Bronchial epithelial cell (primary cell): ENCODE results near the gene MRPL28. TPM values are rescaled to one million over a fixed set of nuclear protein-coding genes. Genes with fewer than 3 reads are reported as not detected.

Experiments used
- DNase-seq: peaks from one replicate; pipeline ENCODE4 v3.0.0-alpha.2; 2010; ENCODE audit warnings: low read depth
- FAIRE-seq: peaks from 2 replicates; lab custom pipeline; 2011; peaks lifted over from hg19 to GRCh38; lab: Jason Lieb, UNC
- H3K27me3 ChIP-seq: 2 replicates; pipeline ENCODE4 v1.5.1; 2011; ENCODE audit warnings: low read length; ENCODE audit not compliant: control insufficient read depth, insufficient read depth
- H3K36me3 ChIP-seq: 2 replicates; pipeline ENCODE4 v1.5.1; 2011; ENCODE audit warnings: low read length; ENCODE audit not compliant: control insufficient read depth, insufficient read depth
- H3K4me3 ChIP-seq: 2 replicates; pipeline ENCODE4 v1.5.1; 2011; ENCODE audit warnings: mild to moderate bottlenecking, low read depth, low read length, control low read depth
- CTCF ChIP-seq: IDR thresholded peaks from 2 replicates; pipeline ENCODE4 v1.5.1; 2011; ENCODE audit warnings: mild to moderate bottlenecking, moderate library complexity, low read length, control low read depth, inconsistent platforms; ENCODE audit not compliant: insufficient read depth, severe bottlenecking
- total RNA-seq: library from RNA; depleted of rRNA; stranded (reverse); fragments of >200 nt; gene quantifications from 2 replicates; pipeline ENCODE4 v1.2.1, GENCODE V29; 2014

The MRPL28 gene
- total RNA-seq, 1 donor from 2014 or later = 113 TPM

GRCh38 chr16:376817-377418 is 6.6 kb upstream of the MRPL28 start:
- Histone ChIP-seq H3K27me3 (no peaks in the 10 kb centered on the region), H3K36me3 (peaks cover 9% of the 10 kb centered on the region), H3K4me3 (no peak overlapping the region)
- DNase-seq = no peak
- no peak for FAIRE-seq
- no peak for TF ChIP-seq CTCF

GRCh38 chr16:375927-376816 is 5.8 kb upstream of the MRPL28 start:
- no peak for DNase-seq
- Histone ChIP-seq H3K36me3 (peaks cover 11% of the 10 kb centered on the region), H3K4me3 (no peak overlapping the region), H3K27me3 (no peaks in the 10 kb centered on the region)
- FAIRE-seq = no peak
- no peak for TF ChIP-seq CTCF

- Histone ChIP-seq H3K36me3 (peaks cover 11% of the 10 kb centered on the region), H3K4me3 (no peak overlapping the region), H3K27me3 (no peaks in the 10 kb centered on the region)
- no peak for TF ChIP-seq CTCF
- DNase-seq = no peak
- no peak for FAIRE-seq
Observed at GRCh38 chr16:375212-375611, 4.9 kb upstream of the MRPL28 start.

GRCh38 chr16:374616-374926 is 4.2 kb upstream of the MRPL28 start:
- Histone ChIP-seq H3K36me3 (peaks cover 11% of the 10 kb centered on the region), H3K4me3 (no peak overlapping the region), H3K27me3 (no peaks in the 10 kb centered on the region)
- DNase-seq (no peak), FAIRE-seq (no peak)
- no peak for TF ChIP-seq CTCF

DNA sequence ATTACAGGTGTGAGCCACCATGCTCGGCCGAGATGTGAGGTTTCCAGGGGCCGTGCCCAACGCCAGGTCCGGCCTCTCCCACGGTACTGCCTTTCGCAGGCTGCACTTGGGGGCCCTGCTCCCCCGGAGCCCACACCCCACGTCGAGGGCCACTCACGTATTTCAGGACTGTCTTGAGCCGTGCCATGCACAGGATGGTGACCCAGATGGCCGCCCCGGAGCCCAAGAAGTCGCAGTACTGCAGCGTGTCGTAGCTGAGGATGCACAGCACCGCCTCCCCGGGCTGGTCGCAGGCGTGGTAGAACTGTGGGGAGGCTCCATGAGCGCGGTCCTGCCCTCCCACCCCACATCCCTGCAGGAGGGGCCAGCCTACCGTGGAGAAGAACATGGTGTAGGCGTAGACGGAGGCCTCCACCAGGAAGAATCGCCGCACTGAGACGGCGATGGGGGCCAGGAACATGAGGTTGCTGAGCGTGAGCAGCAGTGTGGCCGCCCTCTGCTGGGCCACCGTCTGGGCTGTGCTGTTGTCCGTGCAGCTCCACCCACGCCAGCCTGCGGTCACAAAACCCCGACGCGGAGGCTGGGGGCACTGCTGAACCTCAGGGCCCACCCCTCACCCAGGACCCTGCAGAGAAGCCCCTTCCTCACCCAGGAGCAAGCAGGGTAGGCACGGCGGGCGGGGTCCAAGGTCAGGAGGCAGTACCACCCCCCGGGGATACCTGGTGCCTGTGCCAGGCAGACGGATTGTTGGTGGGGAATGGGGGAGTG is 3.7 kb upstream of the MRPL28 start:
- H3K4me3 ChIP-seq = no peak overlapping the region
- no peaks in the 10 kb centered on the region for H3K27me3 ChIP-seq
- no peak for TF ChIP-seq CTCF
- FAIRE-seq (no peak), DNase-seq (no peak)
- peaks cover 11% of the 10 kb centered on the region for H3K36me3 ChIP-seq
